Uterus (tissue), 4 donors: ENCODE data around the gene TSEN15. TPM values are rescaled to one million over a fixed set of nuclear protein-coding genes. Genes with fewer than 3 reads are reported as not detected.

Source experiments
- DNase-seq, 2 donors: peaks; one replicate each; pipeline ENCODE4 v3.0.0-alpha.2; 2019 to 2020
- H3K27ac ChIP-seq, 2 donors: fragments of 200-600 bp; sonication (generic); 1 replicate in 1 of 2; 2 replicates in 1 of 2; pipeline ENCODE4 v1.5.1; 2016 to 2018
- H3K27me3 ChIP-seq, 2 donors: fragments of 200-600 bp; sonication (generic); one replicate each; pipeline ENCODE4 v1.5.1; 2018 to 2019; ENCODE audit warnings: control low read depth in 1 of 2
- H3K36me3 ChIP-seq, 2 donors: fragments of 200-600 bp; sonication (generic); one replicate each; pipeline ENCODE4 v1.5.1; 2019; ENCODE audit warnings: control low read depth in 1 of 2
- H3K4me1 ChIP-seq, 2 donors: fragments of 200-600 bp; sonication (generic); one replicate each; pipeline ENCODE4 v1.5.1; 2018 to 2019; ENCODE audit warnings: control low read depth in 1 of 2
- H3K4me3 ChIP-seq, 2 donors: fragments of 200-600 bp; sonication (generic); 1 replicate in 1 of 2; 2 replicates in 1 of 2; pipeline ENCODE4 v1.5.1; 2018 to 2019; ENCODE audit warnings: mild to moderate bottlenecking in 1 of 2
- H3K9me3 ChIP-seq, 2 donors: fragments of 200-600 bp; sonication (generic); one replicate each; pipeline ENCODE4 v1.5.1; 2019; ENCODE audit warnings: control low read depth in 1 of 2
- POLR2A ChIP-seq, 2 donors: fragments of 450-650 bp; IDR thresholded peaks; one replicate each; pipeline ENCODE4 v1.6.1; 2016; ENCODE audit warnings: antibody characterized with exemption in 2 of 2, mild to moderate bottlenecking in 1 of 2, moderate library complexity in 1 of 2
- intact Hi-C: fragments of 100-400 bp; cut with DNase I; formaldehyde crosslinking; loops from one replicate; pipeline ENCODE4 v1.15.1; 2023; ENCODE audit warnings: low total_unique reads
- total RNA-seq, 4 donors: library from RNA; depleted of rRNA in 3 of 4; stranded (reverse); fragments of >200 nt in 3 of 4; gene quantifications; one replicate each; pipeline versions ENCODE4 v1.1.0 to v1.2.4, GENCODE V29; 2014 to 2023
- TF ChIP-seq, protein P1 (sequence below), 4 experiments: fragments of 200-600 bp in 2 of 4; fragments of 450-650 bp in 2 of 4; sonication (generic) in 2 of 4; IDR thresholded peaks; one replicate each; pipeline ENCODE4 v1.5.1; 2016 to 2019; ENCODE audit warnings: antibody characterized with exemption in 4 of 4, mild to moderate bottlenecking in 2 of 4, moderate library complexity in 1 of 4
- donor health status: DM: yes; HTN: yes; CAD: no.

The TSEN15 gene
- total RNA-seq, 4 donors from 2014 or later: 7.9 to 69.3 (median 29.2) TPM

- no peak overlapping the region for H3K27ac ChIP-seq
- H3K4me1 ChIP-seq: no peaks in the 10 kb centered on the region
- no peaks in the 10 kb centered on the region for H3K36me3 ChIP-seq
- no peaks in the 10 kb centered on the region for H3K27me3 ChIP-seq
- no peak overlapping the region for H3K4me3 ChIP-seq
- TF ChIP-seq, protein P1, sequence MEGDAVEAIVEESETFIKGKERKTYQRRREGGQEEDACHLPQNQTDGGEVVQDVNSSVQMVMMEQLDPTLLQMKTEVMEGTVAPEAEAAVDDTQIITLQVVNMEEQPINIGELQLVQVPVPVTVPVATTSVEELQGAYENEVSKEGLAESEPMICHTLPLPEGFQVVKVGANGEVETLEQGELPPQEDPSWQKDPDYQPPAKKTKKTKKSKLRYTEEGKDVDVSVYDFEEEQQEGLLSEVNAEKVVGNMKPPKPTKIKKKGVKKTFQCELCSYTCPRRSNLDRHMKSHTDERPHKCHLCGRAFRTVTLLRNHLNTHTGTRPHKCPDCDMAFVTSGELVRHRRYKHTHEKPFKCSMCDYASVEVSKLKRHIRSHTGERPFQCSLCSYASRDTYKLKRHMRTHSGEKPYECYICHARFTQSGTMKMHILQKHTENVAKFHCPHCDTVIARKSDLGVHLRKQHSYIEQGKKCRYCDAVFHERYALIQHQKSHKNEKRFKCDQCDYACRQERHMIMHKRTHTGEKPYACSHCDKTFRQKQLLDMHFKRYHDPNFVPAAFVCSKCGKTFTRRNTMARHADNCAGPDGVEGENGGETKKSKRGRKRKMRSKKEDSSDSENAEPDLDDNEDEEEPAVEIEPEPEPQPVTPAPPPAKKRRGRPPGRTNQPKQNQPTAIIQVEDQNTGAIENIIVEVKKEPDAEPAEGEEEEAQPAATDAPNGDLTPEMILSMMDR (IDR thresholded peaks at IDR 0.05): no peak
- TF ChIP-seq POLR2A (IDR thresholded peaks at IDR 0.05): no peak
- intact Hi-C loops: no loop called here
- no peaks in the 10 kb centered on the region for H3K9me3 ChIP-seq
- DNase-seq: no peak
Observed at GRCh38 chr1:184069675-184070074, 18.1 kb downstream of the TSEN15 start.

- no peak for DNase-seq
- Histone ChIP-seq H3K9me3 (no peaks in the 10 kb centered on the region), H3K4me1 (no peaks in the 10 kb centered on the region), H3K36me3 (no peaks in the 10 kb centered on the region), H3K4me3 (no peak overlapping the region), H3K27ac (no peak overlapping the region), H3K27me3 (no peaks in the 10 kb centered on the region)
- no peak for TF ChIP-seq POLR2A (IDR thresholded peaks at IDR 0.05)
- TF ChIP-seq, protein P1 (IDR thresholded peaks at IDR 0.05): no peak
- intact Hi-C loops: no loop called here
Observed at GRCh38 chr1:184072376-184072775, 20.8 kb downstream of the TSEN15 start.

DNA sequence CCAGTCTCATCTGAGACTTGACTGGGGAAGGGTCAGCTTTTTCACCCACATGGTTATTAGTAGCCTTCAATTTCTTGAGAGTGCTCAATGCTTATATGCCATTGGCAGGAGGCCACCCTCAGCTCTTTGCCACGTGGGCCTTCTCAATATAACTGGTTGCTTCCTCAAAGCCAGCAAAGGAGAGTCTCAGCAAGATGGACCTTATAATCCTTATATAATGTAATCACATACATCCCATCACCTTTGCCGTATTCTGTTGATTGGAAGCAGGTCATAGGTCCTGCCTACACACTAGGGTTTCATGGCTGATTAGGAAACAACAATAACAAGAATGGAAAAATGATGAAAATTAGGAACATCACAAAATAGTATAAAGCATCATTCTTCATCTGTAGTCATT is 22.9 kb downstream of the TSEN15 start:
- Histone ChIP-seq H3K9me3 (no peaks in the 10 kb centered on the region), H3K27me3 (no peaks in the 10 kb centered on the region), H3K4me3 (no peak overlapping the region), H3K4me1 (no peaks in the 10 kb centered on the region), H3K27ac (peak overlapping the region; percentile 46 to 68), H3K36me3 (no peaks in the 10 kb centered on the region)
- intact Hi-C loops: no loop called here
- no peak for DNase-seq
- TF ChIP-seq, protein P1 (IDR thresholded peaks at IDR 0.05): no peak
- TF ChIP-seq POLR2A (IDR thresholded peaks at IDR 0.05): no peak

GRCh38 chr1:184075055-184076029 is 23.8 kb downstream of the TSEN15 start:
- Histone ChIP-seq H3K36me3 (no peaks in the 10 kb centered on the region), H3K27me3 (no peaks in the 10 kb centered on the region), H3K4me3 (no peak overlapping the region), H3K9me3 (no peaks in the 10 kb centered on the region), H3K4me1 (no peaks in the 10 kb centered on the region), H3K27ac (peak overlapping the region; percentile 46 to 68)
- TF ChIP-seq, protein P1 (IDR thresholded peaks at IDR 0.05): peak; percentile 73 to 88 (median 79)
- no peak for TF ChIP-seq POLR2A (IDR thresholded peaks at IDR 0.05)
- peak; percentile 28 to 51 for DNase-seq
- intact Hi-C loops: no loop called here

- DNase-seq: no peak
- no peak for TF ChIP-seq POLR2A (IDR thresholded peaks at IDR 0.05)
- TF ChIP-seq, protein P1 (IDR thresholded peaks at IDR 0.05): no peak
- H3K27me3 ChIP-seq: no peaks in the 10 kb centered on the region
- peak overlapping the region in 1 of 2 donors; percentile 58 for H3K27ac ChIP-seq
- no peaks in the 10 kb centered on the region for H3K4me1 ChIP-seq
- H3K9me3 ChIP-seq: no peaks in the 10 kb centered on the region
- H3K4me3 ChIP-seq: no peak overlapping the region
- H3K36me3 ChIP-seq: no peaks in the 10 kb centered on the region
- intact Hi-C loops: no loop called here
Observed at GRCh38 chr1:184078564-184079249, 27.2 kb downstream of the TSEN15 start.
